Frontal cortex (tissue), 1 donor: ENCODE data around the gene CORT. TPM values are rescaled to one million over a fixed set of nuclear protein-coding genes. Genes with fewer than 3 reads are reported as not detected.

Experiments
- total RNA-seq: library from RNA; depleted of rRNA; stranded (reverse); fragments of >200 nt; gene quantifications from one replicate; pipeline ENCODE4 v1.2.3, GENCODE V29; 2014

Gene CORT
- total RNA-seq, 1 donor from 2014 or later = 4.9 TPM

Other genes with a start within 250 kb of the CORT start
- gene KIF1B, start 239.5 kb upstream of the CORT start, total RNA-seq = 162 TPM
- 106 TPM for gene PGD, start 51.0 kb upstream of the CORT start, total RNA-seq
- 11.0 TPM for gene CENPS, start 19.6 kb upstream of the CORT start, total RNA-seq
- 29.8 TPM for gene DFFA, start 22.5 kb downstream of the CORT start, total RNA-seq
- gene PEX14, start 24.9 kb downstream of the CORT start, total RNA-seq = 6.1 TPM